Right lung (tissue), 5 donors: ENCODE data around the gene SH3YL1. TPM values are rescaled to one million over a fixed set of nuclear protein-coding genes. Genes with fewer than 3 reads are reported as not detected.

Source experiments
- DNase-seq, 2 donors: peaks; one replicate each; pipeline ENCODE4 v3.0.0-alpha.2; 2013
- polyA plus RNA-seq, 5 donors: library from polyadenylated mRNA; unstranded; fragments of 120-200 nt; gene quantifications; one replicate each; pipeline versions ENCODE4 v1.2.1 to v1.2.3, GENCODE V29; 2013; ENCODE audit warnings: inconsistent platforms in 1 of 5, low replicate concordance in 1 of 5; ENCODE audit not compliant: insufficient read length in 5 of 5, insufficient read depth in 1 of 5

The SH3YL1 gene
- polyA plus RNA-seq, 5 donors, result 76.7 to 162 (median 113) TPM

DNA sequence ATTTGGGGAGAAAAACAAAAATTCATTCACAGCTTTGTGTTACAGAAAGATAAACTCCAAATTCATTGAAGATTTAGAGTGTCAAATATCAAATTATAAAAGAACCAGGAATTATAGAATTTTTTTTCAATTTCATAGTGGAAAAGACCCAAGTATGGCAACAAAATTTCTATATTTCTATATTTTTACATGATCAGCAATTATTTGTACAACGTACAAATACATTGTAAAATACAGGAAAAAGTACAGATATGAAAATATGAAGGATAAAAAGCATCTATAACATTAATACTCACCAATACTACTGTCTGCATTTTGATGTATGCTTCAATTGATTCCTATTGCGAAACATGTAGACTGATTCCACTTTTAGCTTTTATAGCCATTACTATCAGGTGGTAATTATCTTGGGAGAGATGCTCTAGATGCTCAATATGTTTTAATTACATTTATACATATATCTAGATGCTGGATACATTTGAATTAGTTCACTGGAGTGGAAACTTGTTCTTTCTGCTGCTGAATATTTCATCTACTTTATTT, 4.0 kb downstream of the SH3YL1 start:
- DNase-seq, result no peak

DNA sequence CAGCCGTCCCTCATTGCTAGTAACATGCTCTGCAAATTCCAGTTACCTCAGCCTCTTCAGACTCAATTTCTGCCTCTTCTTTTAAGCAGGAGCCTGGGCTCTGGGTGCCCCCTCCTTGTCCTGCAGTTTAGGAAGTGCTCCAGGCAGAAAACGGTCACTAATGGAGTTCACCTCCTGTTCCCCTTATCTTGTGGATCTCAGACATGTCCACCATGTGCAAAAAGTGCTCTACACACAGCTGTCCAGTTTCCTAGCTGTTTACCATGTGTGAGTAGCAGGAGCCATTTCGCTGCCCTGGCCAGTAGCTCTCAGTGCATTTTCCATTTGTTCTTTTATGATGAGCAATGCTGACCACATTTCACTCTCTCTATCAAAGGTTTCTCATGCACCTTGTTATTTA, 4.9 kb downstream of the SH3YL1 start:
- DNase-seq, result no peak

DNA sequence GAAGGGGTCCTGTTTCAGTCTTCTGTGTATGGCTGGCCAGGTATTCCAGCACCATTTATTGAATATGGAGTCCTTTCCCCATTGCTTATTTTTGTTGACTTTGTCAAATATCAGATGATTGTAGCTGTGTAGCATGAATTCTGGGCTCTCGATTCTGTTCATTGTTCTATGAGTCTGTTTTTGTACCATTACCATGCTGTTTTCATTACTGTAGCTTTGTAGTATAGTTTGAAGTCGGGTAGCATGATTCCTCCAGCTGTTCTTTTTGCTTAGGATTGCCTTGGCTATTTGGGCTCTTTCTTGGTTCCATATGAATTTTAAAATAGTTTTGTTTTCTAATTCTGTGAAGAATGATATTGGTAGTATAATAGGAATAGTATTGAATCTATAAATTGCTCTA, 6.0 kb downstream of the SH3YL1 start:
- DNase-seq, result no peak

DNA sequence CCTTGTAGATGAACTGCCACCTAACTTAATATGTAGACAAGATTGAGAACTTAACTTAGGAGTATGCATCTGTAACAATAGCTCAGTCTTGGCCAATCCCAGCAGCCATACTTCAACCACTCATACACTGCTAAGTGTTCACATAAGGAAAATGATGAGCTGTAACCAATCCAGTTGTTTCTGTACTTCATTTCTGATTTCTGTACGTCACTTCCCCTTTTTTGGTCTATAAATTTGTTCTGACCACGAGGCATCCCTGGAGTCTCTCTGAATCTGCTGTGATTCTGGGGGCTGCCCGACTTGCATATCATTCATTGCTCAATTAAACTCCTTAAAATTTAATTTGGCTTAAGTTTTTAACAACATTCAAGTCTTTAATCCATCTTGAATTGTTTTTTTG, 6.4 kb downstream of the SH3YL1 start:
- DNase-seq, result no peak

DNA sequence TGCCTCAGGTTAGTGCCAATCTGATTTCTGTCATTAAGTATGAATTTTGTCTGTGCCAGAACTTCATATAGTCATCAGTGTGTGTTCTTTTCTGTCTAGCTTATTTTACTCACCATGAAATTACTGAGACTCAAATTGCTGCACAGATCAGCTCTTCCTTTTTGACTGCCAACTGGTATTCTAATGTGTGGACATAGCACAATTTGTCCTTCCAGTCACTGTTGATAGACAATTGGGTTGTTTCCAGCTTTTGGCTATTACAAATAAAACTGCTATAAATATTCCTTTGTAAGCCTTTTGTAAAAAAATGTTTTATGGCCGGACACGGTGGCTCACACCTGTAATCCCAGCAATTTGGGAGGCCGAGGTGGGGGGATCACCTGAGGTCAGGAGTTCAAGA, 7.7 kb downstream of the SH3YL1 start:
- DNase-seq, result no peak

DNA sequence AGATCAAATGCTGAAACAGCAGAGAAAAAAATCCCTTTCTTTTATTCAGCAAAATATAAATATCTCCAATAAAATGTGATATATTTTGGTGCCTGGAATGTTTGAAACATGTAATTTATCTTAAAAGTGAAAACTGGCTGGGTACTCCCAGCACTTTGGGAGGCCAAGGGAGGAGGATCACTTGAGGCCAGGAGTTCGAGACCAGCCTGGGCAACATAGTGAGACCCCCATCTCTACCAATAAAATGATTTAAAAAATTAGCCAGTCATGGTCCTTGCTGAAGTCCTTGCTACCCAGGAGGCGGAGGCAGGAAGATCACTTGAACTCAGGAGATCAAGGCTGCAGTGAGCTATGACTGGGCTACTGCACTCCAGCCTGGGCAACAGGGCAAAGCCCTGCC, 8.6 kb downstream of the SH3YL1 start:
- DNase-seq, result no peak

DNA sequence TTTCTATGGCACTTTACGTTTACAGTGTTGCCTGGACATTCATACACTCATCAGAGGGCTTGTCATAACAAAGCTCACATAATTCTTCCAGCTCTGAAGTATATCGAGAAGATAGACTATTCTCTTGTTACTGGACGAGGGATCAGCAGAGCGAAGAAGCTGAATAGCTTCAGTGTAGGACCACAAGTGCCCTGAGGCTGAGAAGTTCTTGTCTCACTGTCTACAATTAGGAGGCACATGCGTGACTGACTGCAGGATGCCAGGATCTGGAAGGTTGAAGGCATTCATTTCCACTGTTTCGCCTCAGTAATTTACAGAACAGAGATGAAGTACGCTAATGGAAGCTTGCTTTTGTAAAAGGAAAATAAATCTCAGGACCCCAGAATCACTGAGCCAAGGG, 9.6 kb downstream of the SH3YL1 start:
- no peak for DNase-seq

DNA sequence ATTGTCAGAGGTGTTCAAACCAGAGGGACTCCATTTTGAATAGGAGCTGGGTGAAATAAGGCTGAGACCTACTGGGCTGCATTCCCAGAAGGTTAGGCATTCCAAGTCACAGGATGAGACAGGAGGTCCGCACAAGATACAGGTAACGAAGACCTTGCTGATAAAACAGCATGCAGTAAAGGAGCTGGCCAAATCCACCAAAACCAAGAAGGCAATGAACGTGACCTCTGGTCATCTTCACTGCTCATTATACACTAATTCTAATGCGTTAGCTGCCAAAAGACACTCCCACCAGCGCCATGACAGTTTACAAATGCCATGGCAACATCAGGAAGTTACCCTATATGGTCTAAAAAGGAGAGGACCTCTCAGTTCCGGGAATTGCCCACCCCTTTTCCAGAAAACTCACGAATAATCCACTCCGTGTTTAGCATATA, 10.6 kb downstream of the SH3YL1 start:
- no peak for DNase-seq

DNA sequence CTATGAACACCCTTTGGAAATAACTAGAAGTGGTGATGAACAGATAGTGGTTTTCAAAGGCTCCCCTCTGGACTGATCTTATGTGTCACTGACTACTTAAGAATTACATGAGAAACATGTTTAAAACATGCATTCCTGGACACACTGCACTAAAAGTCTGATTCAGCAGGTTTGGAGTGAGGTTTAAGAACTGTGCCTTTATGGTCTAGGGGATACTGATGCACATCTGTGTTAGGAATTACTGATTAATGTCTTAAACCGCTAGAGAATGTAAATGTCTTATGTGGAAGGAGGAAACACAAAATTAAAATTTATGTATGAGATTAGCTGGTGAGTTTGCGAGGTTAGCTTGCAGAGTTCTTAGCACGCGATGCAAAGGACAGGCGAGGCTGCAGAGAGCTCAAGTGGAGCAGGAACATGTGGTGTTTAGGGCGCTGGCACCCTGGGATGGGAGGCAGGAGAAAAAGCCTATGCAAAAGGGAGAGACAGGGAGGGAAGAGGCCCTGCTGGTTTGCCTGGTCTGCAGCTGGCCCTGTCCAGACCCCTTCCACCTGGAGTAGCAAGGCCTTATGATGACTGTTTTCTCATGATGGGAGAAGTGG, 11.7 kb downstream of the SH3YL1 start:
- DNase-seq, result no peak

DNA sequence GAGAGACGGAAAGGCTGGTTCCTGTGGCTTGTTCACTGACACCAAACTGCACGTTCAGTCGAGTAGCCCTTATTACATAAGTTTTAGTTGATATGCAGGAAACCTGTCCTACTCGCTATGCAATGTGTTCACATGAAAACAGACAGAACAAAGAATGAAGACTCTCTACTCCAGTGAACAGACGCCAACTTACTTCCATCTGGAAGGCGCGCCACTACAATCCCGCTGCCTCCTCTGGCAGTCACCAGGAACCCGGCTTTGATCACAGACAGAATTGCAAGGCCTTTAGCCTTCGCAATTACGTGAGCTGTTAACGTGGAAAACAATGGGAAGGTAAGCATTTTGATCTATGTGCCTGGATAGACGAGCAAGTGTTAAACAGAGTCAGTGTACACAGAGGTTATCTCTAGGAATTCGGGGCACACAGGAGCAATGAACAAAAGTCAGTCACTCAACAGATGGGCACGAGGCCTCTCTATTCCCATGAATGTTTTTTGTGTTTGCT, 14.2 kb downstream of the SH3YL1 start:
- DNase-seq, result no peak

DNA sequence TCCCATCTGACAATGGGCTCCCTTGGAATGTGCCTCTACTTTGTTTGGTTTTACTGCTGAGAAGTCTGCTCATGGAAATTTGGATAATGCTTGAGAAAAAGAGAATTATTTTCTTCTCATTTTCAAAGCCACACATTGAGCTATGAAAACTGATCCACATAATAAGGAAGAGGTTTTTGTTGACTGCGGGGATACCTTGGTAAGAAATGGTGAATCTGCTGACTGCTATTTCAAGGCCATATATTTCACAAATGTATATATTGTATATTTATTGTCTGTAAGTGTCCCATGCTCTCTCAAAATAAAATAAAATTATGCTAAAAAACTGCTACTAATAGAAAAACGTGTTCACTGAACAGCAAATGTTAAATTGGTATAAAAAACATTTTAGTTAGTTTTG, 15.1 kb downstream of the SH3YL1 start:
- no peak for DNase-seq

DNA sequence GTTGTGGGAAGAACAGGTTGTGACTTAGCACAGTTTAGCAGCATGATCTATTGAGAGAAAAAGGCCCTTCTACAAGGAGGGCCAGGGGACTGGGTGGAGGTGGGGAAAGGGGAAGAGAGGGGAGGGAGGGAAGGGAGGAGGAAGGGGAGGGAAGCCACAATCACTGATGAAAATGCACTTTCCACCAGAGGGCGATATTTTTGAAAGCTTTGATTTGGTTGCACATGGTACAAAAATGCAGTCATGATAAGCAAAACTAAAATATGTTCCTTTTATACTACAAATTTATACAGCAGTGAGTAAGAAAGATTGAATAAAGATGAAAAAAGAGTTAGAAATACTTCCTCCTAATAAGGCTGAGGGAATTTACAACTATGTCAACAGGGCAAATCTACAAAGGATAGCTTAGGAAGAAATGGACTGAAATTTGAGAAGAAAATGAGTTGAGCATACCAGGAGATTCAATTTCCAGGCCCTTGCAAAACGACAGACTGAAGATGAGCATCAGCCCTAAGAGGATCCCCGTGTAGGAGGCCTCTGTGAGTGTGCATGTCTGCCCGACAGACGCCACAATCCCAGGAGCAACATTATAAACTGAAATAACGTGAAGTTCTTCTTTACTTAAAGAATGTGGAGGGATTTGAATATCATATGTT, 17.2 kb downstream of the SH3YL1 start:
- DNase-seq, result no peak

DNA sequence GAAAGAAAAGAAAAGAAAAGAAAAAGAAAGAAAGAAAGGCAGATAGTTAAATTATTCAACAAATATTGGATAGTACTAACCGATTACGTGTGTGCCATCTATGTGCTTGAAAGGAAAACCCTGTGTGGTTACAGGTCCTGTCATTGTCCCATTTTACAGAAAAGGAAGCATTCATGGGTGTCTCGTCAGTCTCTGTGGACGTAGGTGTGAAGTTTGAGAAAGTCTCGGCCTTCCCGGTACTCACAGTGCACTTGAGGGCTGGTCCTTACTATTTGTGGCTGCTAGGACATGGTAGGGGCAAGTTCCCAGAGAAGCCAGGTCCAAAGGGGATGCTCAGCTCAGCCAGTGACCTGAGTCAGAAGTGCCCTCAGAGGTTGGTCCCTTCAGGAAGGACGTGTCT, 19.3 kb downstream of the SH3YL1 start:
- DNase-seq, result no peak

DNA sequence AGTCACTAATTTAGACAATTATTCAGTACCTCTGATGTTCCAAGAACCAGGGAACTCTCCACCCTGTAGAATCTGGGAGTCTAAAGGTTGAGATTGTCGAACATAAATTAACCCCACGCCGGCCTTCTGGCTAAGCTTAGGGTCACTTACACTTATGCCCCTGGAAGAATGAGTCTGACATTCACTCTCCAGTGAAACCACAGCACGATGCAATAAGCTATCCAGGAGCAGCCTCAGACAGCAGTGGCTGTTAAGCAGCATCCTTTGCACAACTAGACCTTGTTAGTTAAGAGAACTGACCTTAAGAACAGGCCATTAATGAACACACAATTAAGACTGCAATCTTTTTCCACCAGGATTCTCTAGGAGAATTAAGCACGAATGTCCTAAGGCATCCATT, 25.0 kb downstream of the SH3YL1 start:
- no peak for DNase-seq

DNA sequence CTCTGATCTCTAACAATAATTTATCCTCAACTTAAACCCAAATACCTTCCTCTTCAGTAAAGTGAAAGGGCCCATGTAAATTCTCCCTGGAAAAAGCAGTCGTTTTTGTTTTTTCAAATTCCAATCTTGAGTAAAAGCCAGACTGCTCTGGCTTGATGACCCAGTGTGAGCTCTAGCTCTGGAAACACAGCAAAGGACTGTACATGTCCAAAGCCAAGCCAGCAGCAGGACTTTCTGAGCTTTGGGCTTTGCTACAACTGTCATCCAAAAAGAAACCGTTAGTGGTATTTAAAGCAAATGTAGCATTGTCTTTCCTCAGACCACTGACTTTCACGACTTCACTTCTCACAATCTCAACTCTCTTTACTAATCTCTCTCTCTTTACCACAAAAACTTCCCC, 25.4 kb downstream of the SH3YL1 start:
- DNase-seq, result peak; percentile 17 to 30

DNA sequence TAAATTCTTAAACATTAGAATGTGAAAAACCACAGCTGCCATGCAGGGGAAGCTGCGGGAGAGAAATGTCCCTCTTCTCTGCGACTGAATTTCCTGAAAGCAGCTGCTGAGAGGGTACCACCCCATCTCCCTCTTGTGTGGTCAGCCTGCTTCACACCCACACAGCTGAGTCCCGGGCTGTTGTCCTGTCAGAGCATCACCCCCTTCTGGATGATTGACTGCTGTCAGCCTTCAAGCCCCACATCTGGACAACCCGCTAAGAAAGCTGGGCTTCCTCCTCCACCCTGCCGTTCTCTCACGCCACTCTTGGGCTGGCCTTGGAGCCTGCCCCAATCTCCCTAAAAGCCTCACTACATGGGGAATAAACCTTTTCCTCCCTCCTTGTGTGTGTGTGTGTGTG, 26.0 kb downstream of the SH3YL1 start:
- no peak for DNase-seq

DNA sequence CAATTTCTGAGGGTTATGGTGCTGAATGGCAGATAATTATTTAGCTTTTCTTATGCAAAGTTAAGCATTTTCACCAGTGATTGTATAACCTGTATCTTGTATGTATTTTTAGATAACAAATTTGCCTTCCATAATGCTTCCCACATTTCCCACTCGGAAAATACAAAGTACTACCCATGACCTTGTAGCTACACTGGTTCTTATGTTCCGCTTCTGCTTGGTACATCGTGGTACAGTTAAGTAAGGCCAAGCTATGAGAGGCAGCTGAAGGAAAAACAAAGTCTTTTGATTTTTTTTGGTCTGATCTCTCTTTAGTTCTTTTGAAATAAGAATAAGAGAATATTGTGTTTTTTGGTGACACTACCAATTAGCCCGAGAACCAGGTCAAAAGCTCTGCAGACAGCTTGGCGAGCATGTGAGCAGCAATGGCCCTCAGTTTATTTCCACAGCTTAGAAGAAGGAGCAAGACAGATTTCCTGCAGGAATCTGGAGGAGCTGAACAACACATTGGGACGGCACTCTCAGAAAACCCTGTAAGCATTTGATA, 26.8 kb downstream of the SH3YL1 start:
- DNase-seq, result no peak

DNA sequence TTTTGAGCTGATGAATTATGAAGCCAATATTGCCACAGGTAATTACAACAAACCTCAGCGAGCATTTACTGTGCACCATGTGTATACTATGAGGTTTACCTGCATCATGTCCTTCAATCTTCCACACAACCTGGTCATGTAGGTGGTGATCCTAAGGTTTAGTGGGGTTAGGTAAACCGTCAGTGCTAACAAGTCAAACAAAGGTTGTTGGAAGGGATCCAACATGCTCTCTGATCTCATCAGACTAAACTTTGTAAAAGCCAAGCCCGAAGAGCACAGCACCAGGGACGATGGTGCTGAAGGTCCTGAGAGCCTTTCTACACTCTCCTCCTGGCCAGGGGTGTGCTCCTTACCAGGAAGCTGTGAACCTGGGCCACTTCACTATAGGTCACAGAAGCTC, 29.4 kb downstream of the SH3YL1 start:
- DNase-seq, result no peak

DNA sequence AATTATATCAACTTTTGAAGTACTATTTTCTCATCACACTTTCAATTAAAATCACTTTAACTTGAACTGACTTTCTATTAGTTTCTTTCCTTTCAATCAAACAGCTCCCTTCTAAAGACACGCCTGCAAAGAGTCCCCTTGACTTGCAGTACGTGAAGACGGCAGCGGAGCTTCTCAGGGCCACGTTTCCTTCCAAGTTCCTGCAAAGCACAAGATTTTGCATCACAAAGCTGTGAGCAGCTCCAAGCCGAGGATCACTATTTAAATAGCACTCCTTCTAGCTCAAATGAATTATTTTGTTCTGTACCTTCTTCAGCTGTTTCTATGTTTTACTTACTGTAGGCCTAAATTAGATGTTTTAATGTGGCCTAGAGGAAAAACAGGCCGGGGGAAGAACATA, 30.8 kb downstream of the SH3YL1 start:
- no peak for DNase-seq

DNA sequence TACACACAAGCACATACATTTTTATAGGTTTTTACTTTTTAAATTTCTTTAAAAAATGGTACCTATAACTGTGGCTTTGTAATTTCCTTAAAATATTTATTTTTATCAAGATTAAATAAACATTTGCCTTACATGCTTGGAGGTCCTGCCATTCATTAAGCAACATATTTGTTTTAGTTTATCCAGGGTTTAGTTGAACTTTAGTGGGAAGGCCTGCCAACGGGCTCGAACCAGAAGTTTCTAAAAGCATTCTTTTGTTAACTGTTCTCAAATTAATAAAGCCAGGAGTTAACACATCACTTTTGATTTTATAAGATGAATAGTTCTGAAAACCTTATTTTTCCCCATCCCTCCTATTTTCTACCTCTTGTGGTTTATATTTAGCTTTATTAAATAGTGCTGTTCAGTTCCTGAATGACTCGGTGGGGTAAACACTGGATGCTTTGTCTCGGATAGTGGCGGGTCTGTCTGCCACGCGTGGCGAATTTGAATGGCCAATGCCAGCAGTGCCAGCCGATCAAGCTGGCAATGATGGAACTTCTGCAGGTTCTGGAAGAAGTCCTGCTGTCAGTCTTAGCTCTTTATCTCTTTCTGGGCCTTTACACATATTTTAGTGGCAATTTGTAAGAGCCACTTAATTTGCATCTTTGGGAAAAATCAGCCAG, 32.2 kb downstream of the SH3YL1 start:
- no peak for DNase-seq

DNA sequence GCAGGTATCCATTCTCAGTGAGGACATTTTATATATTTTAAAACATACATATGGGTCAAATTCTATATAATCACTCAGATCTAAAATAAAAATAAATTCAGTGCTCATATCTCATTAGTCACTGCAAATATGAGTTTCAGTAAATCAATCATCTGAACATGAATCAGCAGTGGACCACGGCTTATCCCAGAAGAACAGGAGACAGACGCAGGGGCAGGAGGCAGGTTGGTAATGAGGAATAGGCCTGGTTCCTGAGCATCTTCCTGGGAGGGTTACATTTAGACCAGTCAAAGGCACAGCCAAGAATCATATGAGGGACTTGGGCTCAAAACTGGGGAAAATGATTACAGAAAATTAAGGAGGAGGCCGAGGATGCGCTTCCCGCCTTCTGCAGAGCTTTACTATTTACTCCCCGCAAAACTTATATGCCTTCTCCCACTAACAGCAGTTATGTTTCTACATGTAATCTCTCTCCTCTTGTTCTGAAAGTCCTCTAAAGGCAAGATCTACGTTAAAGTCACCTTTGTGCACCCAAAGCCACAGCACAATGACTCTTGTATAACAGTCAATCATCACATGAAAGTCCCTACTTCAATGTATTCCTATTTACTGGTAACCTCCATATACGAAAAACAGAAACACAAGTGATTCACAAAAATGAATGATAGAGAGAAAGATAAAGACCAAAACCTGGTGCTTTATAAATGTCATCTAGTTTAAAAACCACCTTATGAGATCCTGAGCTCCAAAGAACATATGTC, 35.1 kb downstream of the SH3YL1 start:
- DNase-seq, result no peak

DNA sequence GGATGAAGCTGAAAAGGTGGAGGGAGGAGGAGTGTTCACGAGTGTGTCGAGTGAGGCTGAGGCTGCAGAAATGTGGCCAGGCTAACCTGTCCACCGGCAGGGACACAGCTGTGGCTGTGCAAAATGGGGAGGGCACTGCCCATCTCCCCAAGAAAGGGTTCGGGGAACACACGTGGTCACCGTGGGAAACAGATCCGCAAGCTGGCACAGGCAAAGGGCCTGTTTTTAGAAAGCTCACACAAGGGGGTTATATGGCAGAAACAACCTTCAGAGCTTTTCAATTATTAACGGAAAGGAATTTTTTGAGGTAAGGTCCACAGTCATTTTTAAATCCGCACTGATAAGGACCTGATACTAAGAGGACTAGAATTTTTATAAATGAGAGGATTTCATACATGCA, 35.7 kb downstream of the SH3YL1 start:
- no peak for DNase-seq
